Uterus (tissue), 4 donors: ENCODE measurements around the gene SYN1. TPM values are rescaled to one million over a fixed set of nuclear protein-coding genes. Genes with fewer than 3 reads are reported as not detected.
A peak's percentile ranks its signal among the peaks of the same experiment; 100 is the strongest.

ENCODE experiments used
- DNase-seq, 2 donors: peaks; one replicate each; pipeline ENCODE4 v3.0.0-alpha.2; 2019 to 2020
- H3K27ac ChIP-seq, 2 donors: fragments of 200-600 bp; sonication (generic); 1 replicate in 1 of 2; 2 replicates in 1 of 2; pipeline ENCODE4 v1.5.1; 2016 to 2018
- H3K27me3 ChIP-seq, 2 donors: fragments of 200-600 bp; sonication (generic); one replicate each; pipeline ENCODE4 v1.5.1; 2018 to 2019; ENCODE audit warnings: control low read depth in 1 of 2
- H3K36me3 ChIP-seq, 2 donors: fragments of 200-600 bp; sonication (generic); one replicate each; pipeline ENCODE4 v1.5.1; 2019; ENCODE audit warnings: control low read depth in 1 of 2
- H3K4me1 ChIP-seq, 2 donors: fragments of 200-600 bp; sonication (generic); one replicate each; pipeline ENCODE4 v1.5.1; 2018 to 2019; ENCODE audit warnings: control low read depth in 1 of 2
- H3K4me3 ChIP-seq, 2 donors: fragments of 200-600 bp; sonication (generic); 1 replicate in 1 of 2; 2 replicates in 1 of 2; pipeline ENCODE4 v1.5.1; 2018 to 2019; ENCODE audit warnings: mild to moderate bottlenecking in 1 of 2
- H3K9me3 ChIP-seq, 2 donors: fragments of 200-600 bp; sonication (generic); one replicate each; pipeline ENCODE4 v1.5.1; 2019; ENCODE audit warnings: control low read depth in 1 of 2
- POLR2A ChIP-seq, 2 donors: fragments of 450-650 bp; IDR thresholded peaks; one replicate each; pipeline ENCODE4 v1.6.1; 2016; ENCODE audit warnings: antibody characterized with exemption in 2 of 2, mild to moderate bottlenecking in 1 of 2, moderate library complexity in 1 of 2
- intact Hi-C: fragments of 100-400 bp; cut with DNase I; formaldehyde crosslinking; loops from one replicate; pipeline ENCODE4 v1.15.1; 2023; ENCODE audit warnings: low total_unique reads
- total RNA-seq, 4 donors: library from RNA; depleted of rRNA in 3 of 4; stranded (reverse); fragments of >200 nt in 3 of 4; gene quantifications; one replicate each; pipeline versions ENCODE4 v1.1.0 to v1.2.4, GENCODE V29; 2014 to 2023
- TF ChIP-seq, protein P1 (sequence below), 4 experiments: fragments of 200-600 bp in 2 of 4; fragments of 450-650 bp in 2 of 4; sonication (generic) in 2 of 4; IDR thresholded peaks; one replicate each; pipeline ENCODE4 v1.5.1; 2016 to 2019; ENCODE audit warnings: antibody characterized with exemption in 4 of 4, mild to moderate bottlenecking in 2 of 4, moderate library complexity in 1 of 4
- donor health status: DM: yes; HTN: yes; CAD: no.

The SYN1 gene
- total RNA-seq, 4 donors from 2014 or later: 1.2 to 1.5 TPM; not detected in 2

DNA sequence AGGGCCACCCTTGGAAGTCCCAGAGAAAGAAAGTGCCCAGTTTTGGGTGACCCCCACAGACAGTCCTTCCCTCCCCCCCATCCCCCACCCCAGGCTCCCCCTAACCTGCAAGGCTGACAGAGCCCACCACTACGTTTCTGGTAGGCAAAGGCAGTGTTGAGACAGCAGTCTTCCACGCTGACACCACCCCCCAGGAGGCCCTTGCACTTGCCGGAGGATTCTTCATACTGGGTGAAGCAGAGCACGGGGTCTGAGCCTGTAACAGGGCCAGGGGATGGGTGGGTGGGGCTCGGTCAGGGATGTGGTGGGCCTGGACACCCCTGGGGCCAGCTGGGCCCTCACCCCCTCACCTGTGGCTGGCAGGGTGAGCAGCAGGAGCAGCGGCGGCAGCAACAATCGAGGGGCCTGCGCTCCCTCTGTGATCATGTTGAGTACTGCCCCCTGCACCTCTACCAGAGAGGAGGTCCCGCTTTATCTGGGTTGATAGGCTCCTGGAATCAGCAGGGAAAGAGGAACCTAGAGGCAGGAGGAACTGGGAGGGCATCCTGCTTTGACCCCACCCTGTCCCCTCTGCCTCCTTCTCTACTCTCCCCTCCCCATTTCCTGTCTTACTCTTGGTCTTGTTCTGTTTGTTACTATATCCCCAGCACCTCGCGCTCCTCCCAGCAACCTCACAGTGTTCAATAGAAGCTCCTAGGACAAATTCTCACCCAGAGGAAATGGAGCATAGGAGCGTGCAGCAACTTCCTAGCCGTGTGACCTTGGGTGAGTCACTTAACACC is 10.0 kb upstream of the SYN1 start, which contains the start of gene CFP:
TSS of gene CFP (minus strand) at position 512 of the 782 bp plus-strand sequence. CDS start at position 426, 86 bp downstream.
- DNase-seq: no peak
- H3K9me3 ChIP-seq: no peaks in the 10 kb centered on the region
- no peaks in the 10 kb centered on the region for H3K27me3 ChIP-seq
- intact Hi-C loops: no loop called here
- TF ChIP-seq, protein P1, sequence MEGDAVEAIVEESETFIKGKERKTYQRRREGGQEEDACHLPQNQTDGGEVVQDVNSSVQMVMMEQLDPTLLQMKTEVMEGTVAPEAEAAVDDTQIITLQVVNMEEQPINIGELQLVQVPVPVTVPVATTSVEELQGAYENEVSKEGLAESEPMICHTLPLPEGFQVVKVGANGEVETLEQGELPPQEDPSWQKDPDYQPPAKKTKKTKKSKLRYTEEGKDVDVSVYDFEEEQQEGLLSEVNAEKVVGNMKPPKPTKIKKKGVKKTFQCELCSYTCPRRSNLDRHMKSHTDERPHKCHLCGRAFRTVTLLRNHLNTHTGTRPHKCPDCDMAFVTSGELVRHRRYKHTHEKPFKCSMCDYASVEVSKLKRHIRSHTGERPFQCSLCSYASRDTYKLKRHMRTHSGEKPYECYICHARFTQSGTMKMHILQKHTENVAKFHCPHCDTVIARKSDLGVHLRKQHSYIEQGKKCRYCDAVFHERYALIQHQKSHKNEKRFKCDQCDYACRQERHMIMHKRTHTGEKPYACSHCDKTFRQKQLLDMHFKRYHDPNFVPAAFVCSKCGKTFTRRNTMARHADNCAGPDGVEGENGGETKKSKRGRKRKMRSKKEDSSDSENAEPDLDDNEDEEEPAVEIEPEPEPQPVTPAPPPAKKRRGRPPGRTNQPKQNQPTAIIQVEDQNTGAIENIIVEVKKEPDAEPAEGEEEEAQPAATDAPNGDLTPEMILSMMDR (IDR thresholded peaks at IDR 0.05): no peak
- no peak for TF ChIP-seq POLR2A (IDR thresholded peaks at IDR 0.05)
- H3K4me3 ChIP-seq: no peak within 1 kb of the TSS
- H3K36me3 ChIP-seq: no peaks in the 10 kb centered on the region
- H3K4me1 ChIP-seq: no peaks in the 10 kb centered on the region
- no peak within 1 kb of the TSS for H3K27ac ChIP-seq

DNA sequence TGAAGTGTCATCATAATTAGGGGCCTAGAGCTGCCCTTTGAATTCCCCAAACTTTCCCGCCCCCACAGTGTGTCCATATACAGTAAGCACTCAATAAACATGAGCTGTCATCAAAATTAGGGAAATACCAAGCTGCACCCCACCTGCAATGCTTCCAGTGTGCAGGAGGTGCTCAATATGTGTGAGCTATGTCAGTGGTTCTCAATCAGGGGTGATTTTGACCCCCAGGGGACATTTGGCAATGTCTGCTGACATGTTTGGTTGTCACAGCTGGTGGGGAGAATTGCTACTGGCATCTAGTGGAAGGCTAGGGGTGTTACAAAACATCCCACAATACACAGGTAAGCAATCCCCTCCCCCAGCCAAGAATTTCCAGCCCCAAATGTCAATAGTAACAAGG is 9.3 kb upstream of the SYN1 start:
- TF ChIP-seq, protein P1 (IDR thresholded peaks at IDR 0.05): no peak
- no peak for TF ChIP-seq POLR2A (IDR thresholded peaks at IDR 0.05)
- intact Hi-C loops: no loop called here
- H3K27me3 ChIP-seq: no peaks in the 10 kb centered on the region
- no peaks in the 10 kb centered on the region for H3K4me1 ChIP-seq
- no peaks in the 10 kb centered on the region for H3K36me3 ChIP-seq
- no peak for DNase-seq
- no peak overlapping the region for H3K27ac ChIP-seq
- H3K9me3 ChIP-seq: no peaks in the 10 kb centered on the region
- no peak overlapping the region for H3K4me3 ChIP-seq

DNA sequence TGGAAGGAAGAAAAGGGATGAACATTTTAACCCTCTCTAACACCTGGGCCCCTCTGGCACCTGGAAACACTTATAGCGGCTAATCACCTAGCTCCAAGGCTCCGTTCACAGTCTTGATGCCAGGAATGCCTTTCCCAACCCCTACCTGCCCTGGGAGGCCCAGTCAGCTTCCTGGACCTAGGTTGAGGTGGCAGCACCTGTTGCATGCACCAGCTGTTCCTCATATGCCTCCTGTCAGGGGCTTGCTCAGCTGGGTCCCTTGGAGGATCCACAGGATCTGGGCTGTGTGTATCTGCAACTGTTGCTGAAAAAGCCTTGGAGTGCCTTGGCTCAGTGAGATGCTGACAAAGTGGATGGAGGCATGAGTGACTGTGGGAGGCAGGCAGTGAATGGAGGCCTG is 5.7 kb upstream of the SYN1 start:
- Histone ChIP-seq H3K27ac (no peak overlapping the region), H3K36me3 (no peaks in the 10 kb centered on the region), H3K4me3 (no peak overlapping the region), H3K4me1 (no peaks in the 10 kb centered on the region), H3K27me3 (no peaks in the 10 kb centered on the region), H3K9me3 (no peaks in the 10 kb centered on the region)
- intact Hi-C loops: no loop called here
- TF ChIP-seq, protein P1 (IDR thresholded peaks at IDR 0.05): no peak
- TF ChIP-seq POLR2A (IDR thresholded peaks at IDR 0.05): no peak
- no peak for DNase-seq

DNA sequence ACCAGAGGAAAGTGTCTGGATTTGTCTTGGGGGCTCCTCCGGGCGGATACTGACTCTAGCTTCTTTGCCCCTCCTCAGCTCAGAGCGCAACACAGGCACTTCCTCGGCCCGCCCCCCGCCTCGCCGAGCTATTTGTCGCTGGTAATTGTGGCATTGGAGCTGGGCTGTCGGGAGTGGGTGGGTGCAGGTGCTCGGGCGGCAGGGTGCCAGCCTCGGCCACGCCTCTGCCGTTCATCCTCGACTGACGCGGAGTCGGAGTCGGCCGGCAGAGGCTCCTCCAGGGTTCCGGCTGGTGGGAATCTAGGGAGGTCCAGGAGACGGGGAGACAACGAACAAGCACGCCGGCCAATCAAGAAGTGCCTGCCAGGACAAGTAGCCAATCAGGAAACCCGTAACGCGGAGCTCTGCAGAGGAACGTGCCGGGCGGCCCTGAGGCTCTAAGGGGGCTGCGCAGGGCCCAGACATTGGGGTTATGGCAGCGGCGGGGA is 3.9 kb upstream of the SYN1 start:
- DNase-seq: no peak
- Histone ChIP-seq H3K4me1 (no peaks in the 10 kb centered on the region), H3K36me3 (no peaks in the 10 kb centered on the region), H3K27ac (no peak overlapping the region), H3K4me3 (peak overlapping the region in 1 of 2 donors; percentile 9), H3K9me3 (no peaks in the 10 kb centered on the region), H3K27me3 (no peaks in the 10 kb centered on the region)
- no peak for TF ChIP-seq POLR2A (IDR thresholded peaks at IDR 0.05)
- TF ChIP-seq, protein P1 (IDR thresholded peaks at IDR 0.05): no peak
- intact Hi-C loops: no loop called here

DNA sequence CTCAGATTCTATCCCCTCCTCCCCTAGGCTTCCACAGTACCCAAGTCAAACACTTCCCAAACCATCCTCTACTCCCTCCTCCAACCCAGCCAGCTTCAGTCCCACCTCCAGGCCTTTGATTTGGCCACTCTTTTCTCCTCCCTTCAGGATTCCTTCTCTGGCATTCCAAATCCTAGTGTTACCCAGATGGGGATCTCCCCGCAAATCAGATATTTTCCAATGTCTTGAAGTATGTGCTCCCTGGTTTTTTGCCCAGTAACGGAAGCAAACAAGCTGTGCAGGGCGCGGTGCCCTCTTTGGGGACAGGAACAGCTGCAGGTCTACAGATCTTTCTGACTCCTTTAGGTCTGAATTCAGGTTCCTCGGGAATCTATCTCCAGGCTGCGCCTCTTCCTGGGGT is 2.2 kb upstream of the SYN1 start:
- no peak overlapping the region for H3K27ac ChIP-seq
- intact Hi-C loops: no loop called here
- TF ChIP-seq POLR2A (IDR thresholded peaks at IDR 0.05): no peak
- TF ChIP-seq, protein P1 (IDR thresholded peaks at IDR 0.05): no peak

More for the DNA sequence above, 2.2 kb upstream of the SYN1 start:
- no peak overlapping the region for H3K4me3 ChIP-seq
- no peaks in the 10 kb centered on the region for H3K9me3 ChIP-seq
- H3K36me3 ChIP-seq: no peaks in the 10 kb centered on the region
- H3K4me1 ChIP-seq: no peaks in the 10 kb centered on the region
- no peak for DNase-seq
- no peaks in the 10 kb centered on the region for H3K27me3 ChIP-seq
